ENCODE measurements around the gene PLAC8.
A peak's percentile ranks its signal among the peaks of the same experiment; 100 is the strongest.
"Not testable (repeated sequence)": the region's sequence is repeated elsewhere in the genome, so short reads cannot be mapped to it uniquely, and the experiment has no call there.

The PLAC8 gene

DNA sequence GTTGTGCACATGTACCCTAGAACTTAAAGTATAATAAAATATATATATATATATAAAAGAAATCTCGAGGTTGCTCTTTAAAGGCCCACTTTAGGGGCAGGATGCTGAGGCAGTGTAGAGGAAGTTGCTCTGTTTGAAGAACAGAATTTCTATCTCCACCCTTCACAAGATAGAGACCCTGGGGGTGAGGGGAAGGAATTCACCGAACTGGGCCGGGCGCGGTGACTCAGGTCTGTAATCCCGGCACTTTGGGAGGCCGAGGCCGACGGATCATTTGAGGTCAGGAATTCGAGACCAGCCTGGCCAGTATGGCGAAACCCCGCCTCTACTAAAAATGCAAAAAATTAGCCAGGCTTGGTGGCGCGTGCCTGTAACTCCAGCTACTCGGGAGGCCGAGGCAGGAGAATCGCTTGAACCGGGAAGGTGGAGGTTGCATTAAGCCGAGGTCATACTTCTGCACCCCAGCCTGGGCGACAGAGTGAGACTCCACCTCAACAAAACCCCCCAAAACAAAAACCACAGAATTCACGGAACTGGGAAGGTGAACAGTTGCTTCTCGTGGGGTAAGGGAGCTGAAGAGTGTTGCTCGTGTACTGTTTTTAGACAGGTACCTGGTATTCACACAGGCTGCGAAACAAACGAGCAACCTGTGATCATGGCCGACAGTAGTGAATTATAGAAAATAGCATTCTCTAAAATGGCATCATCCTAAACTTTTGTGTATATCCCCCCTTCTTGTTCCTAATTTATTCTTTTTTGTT lies 6.2 kb downstream of the PLAC8 start:
- Mint-ChIP-seq H3K4me1 (peaks cover 29% of the 10 kb centered on the region), H3K27me3 (no peaks in the 10 kb centered on the region), H3K27ac (peak overlapping the region; percentile 82), H3K36me3 (peaks cover 26% of the 10 kb centered on the region), H3K4me3 (peak overlapping the region; percentile 95), H3K9me3 (no peaks in the 10 kb centered on the region)
- ATAC-seq (ENCODE audit: low read depth), result no peak
- DNase-seq (ENCODE audit: low spot score in 2 of 2), result no peak

DNA sequence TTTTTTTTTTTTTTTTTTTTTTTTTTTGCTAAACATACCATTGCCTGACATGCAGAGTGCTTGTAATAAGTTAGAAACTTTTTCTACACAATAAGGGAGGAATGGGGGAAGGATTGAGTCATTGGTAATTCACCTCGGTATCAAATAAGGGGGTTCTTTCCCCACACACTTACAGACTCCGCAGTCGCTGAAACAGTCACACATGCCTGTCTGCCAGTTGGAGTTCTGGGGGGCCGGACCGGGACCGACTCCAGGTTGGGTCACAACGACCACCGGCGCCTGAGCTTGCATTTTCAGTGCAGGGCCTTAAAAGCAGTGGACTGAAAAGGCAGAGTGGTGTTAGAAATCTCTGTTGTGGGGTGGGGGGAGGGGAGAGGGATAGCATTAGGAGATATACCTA lies 6.9 kb downstream of the PLAC8 start:
- Mint-ChIP-seq H3K4me1 (peaks cover 29% of the 10 kb centered on the region), H3K27me3 (no peaks in the 10 kb centered on the region), H3K36me3 (peaks cover 29% of the 10 kb centered on the region), H3K9me3 (no peaks in the 10 kb centered on the region), H3K4me3 (peak overlapping the region; percentile 58), H3K27ac (peak overlapping the region; percentile 82)
- no peak for ATAC-seq (ENCODE audit: low read depth)
- DNase-seq (ENCODE audit: low spot score in 2 of 2), result no peak

DNA sequence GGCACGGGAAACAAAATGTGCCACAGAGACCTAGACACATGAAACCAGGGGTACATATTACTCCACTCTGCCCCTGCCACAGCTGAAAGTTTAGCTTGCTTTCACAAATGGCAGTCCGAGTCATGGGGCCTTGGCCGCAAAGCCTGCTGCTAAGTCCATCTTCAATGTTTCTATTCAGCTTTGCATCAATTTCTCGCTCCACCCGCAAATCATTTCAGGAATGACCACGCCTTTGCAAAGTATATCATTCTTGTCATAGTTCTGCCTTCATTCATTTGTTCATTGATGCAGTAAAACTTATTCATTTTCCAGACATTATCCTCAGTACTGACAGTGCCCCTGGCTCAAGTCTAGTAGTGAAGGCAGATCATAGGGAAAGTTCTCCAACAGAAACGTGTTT lies 9.5 kb downstream of the PLAC8 start:
- Mint-ChIP-seq H3K27me3 (no peaks in the 10 kb centered on the region), H3K9me3 (no peaks in the 10 kb centered on the region), H3K4me3 (no peak overlapping the region), H3K36me3 (peaks cover 44% of the 10 kb centered on the region), H3K27ac (peak overlapping the region; percentile 65), H3K4me1 (peaks cover 35% of the 10 kb centered on the region)
- DNase-seq (ENCODE audit: low spot score in 2 of 2), result no peak
- ATAC-seq (ENCODE audit: low read depth), result no peak

DNA sequence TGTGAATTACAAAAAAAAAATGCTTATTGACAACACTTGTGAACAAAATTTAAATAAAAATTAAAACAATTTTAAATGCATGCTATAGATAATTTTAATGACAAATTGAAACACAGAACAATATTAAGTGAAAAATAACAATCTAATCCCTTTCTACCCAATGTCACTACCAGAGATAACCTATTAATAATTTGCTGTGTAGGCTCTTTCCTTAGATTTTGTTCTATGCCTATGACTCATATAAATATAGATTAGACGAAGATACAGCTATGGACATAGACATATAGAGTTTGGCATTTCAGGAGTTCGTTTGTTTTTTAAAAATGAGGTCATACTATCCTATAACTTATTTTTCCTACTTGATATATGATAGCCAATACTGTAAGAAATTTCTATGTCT lies 18.1 kb downstream of the PLAC8 start:
- DNase-seq (ENCODE audit: low spot score in 2 of 2) (no peak), ATAC-seq (ENCODE audit: low read depth) (no peak)
- Mint-ChIP-seq H3K27me3 (no peaks in the 10 kb centered on the region), H3K36me3 (peaks cover 52% of the 10 kb centered on the region), H3K4me3 (no peak overlapping the region), H3K27ac (no peak overlapping the region), H3K9me3 (no peaks in the 10 kb centered on the region), H3K4me1 (peaks cover 31% of the 10 kb centered on the region)

DNA sequence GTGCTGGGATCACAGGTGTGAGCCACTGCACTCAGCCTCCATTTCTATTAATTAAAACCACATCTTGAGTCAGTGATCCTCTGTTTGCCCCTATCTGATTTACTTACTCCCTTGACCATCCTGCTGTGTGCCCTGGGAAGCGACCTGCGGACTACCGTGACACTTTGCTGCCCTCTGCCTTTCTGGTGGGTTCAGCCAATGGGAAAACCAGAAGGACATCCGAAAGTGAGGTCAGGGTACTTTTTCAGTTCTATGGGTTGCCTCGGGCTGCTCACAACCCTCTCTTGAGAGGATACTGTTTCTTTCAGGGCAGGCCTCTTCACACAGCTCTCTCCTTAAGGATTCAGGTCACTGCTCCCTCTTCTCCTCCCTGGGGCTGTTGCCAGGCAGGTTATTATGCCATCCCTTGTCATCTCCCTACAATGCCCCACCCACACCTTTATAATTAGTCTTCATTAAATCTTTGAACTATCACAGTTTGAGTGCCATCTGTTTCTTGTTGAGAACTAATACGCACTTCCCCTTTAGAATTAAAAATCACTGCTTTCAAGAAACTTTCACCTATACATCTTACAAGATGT lies 21.4 kb downstream of the PLAC8 start:
- Mint-ChIP-seq H3K4me1 (peaks cover 30% of the 10 kb centered on the region), H3K27ac (peak overlapping the region; percentile 76), H3K27me3 (no peaks in the 10 kb centered on the region), H3K9me3 (no peaks in the 10 kb centered on the region), H3K36me3 (peaks cover 56% of the 10 kb centered on the region), H3K4me3 (no peak overlapping the region)
- ATAC-seq (ENCODE audit: low read depth) (no peak), DNase-seq (ENCODE audit: low spot score in 2 of 2) (no peak)

DNA sequence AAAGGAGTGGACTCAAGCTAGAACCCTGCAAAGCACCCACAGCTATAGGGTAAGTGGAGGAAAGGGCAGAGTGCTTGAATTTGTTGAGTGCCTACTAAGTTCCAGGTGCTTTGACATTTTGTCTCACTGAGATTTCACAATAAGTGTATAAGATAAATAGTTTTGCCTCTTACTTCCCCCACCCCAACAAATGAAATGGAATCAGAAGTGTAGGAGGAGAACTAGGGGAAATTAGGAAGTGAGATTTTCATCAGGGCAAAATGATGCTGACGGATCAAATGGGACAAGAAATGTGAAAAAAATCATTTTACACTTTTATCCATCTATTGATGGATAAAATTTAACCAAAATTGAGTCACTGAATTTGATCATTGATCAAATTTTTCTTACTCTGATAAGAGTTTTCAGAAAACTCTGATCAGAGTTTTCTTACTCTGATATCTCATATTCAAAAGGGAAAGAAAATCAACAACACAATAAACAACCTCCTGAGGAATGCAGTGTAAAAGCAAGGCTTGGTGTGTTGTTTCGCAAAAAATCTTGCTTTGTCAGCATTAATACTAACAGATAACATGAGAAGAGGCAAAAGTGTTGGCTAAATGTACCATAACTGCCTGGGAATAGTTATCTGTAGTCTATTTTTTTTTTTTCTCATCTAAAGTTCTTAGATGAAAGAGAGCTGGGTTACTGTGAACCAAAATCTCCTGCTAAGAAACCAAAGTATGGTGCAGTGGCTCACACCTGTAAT lies 24.9 kb downstream of the PLAC8 start:
- Mint-ChIP-seq H3K9me3 (no peaks in the 10 kb centered on the region), H3K4me1 (peaks cover 30% of the 10 kb centered on the region), H3K36me3 (peaks cover 53% of the 10 kb centered on the region), H3K27me3 (no peaks in the 10 kb centered on the region), H3K27ac (peak overlapping the region; percentile 85), H3K4me3 (no peak overlapping the region)
- ATAC-seq (ENCODE audit: low read depth) (no peak), DNase-seq (ENCODE audit: low spot score in 2 of 2) (no peak)

DNA sequence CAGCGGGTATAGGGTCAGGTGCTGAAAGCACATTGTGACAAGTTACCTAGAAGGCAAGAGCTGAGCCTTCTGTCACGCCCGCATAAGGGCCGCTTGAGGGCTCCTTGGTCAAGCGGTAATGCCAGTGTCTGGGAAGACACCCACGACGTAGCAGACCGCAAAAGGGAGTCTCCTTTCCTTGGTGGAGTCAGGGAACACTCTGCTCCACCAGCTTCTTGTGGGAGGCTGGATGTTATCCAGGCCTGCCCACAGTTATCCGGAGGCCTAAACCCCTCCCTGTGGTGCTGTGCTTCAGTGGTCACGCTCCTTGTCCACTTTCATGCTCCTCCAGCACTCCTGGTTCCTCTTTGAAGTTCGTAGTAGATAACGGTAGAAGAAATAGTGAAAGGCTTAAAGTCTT lies 29.6 kb downstream of the PLAC8 start:
- H3K9me3 Mint-ChIP-seq; H3K4me3 Mint-ChIP-seq; DNase-seq (ENCODE audit: low spot score in 2 of 2); ATAC-seq (ENCODE audit: low read depth); H3K27me3 Mint-ChIP-seq: not testable (repeated sequence)
- Mint-ChIP-seq H3K4me1 (peaks cover 35% of the 10 kb centered on the region), H3K36me3 (peaks cover 30% of the 10 kb centered on the region), H3K27ac (peak overlapping the region; percentile 75)

DNA sequence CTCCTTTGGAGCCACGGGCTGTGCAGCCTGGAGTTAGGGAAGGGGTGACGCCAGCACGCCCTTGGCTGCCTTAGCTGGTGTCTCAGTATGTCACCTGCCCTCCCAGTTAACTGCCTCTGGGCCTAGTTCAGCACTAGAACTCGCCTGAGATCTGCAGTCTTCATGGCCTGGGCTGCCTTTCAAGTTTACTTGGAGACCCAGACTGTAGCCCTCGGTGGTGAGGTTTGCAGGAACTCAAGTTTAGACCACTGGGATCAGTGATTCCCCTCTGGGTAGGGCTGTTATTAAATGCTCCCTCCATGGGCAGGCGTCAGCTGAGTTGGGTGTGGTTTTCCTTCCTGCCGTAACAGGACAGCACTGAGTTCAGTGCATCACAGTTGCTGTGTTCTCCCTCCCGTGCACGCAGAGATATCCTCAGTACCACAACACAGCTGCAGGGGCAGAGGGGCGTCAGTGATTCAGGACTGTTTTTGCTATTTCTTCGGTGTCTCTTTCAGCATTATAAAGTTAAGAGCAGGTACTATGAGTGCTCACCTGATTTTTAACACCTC lies 30.5 kb downstream of the PLAC8 start:
- Mint-ChIP-seq H3K27me3 (no peaks in the 10 kb centered on the region), H3K4me3 (peak overlapping the region; percentile 54), H3K36me3 (peaks cover 24% of the 10 kb centered on the region), H3K27ac (peak overlapping the region; percentile 95), H3K9me3 (no peaks in the 10 kb centered on the region), H3K4me1 (peaks cover 33% of the 10 kb centered on the region)
- ATAC-seq (ENCODE audit: low read depth), result peak; percentile 96
- DNase-seq (ENCODE audit: low spot score in 2 of 2), result peak; percentile 38 to 58

DNA sequence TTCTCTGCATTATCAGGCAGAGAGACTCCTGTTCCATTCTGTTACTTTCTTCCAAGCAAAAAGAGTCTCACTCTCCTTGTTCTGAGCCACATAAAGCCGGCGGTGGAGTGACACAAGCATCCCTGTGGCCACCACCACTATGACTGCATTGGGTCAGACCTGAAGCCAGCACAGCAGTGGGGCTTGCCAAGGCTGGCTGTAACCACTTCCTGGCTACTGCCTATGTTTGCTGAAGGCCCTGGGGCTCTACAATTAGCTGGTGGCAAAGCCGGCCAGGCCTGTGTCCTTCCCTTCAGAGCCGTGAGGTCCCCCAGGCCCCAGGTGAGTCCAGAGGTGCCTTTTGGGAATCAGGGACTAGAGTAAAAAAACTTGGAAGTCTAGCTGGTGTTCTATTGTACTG lies 31.8 kb downstream of the PLAC8 start:
- Mint-ChIP-seq H3K4me3 (no peak overlapping the region), H3K27ac (peak overlapping the region; percentile 95), H3K36me3 (peaks cover 18% of the 10 kb centered on the region), H3K9me3 (no peaks in the 10 kb centered on the region), H3K27me3 (no peaks in the 10 kb centered on the region), H3K4me1 (peaks cover 27% of the 10 kb centered on the region)
- DNase-seq (ENCODE audit: low spot score in 2 of 2), result no peak
- no peak for ATAC-seq (ENCODE audit: low read depth)

DNA sequence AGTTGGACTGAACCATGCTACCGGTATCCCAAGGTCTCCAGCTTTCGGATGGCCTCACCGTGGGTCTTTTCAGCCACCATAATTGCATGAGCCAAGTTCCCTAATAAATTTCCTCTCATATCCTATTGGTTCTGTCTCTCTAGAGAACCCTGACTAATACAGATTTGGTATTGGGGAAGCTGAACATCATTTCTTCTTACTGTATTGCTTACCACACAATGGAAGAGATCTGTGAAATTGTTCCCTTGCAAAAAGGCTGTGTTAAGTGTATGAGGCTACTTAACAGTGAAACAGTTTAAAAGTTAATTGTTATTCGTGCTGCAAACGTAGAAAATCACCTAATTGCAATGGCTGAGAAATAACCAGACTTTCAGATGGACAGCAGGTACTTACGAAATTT lies 34.0 kb downstream of the PLAC8 start:
- ATAC-seq (ENCODE audit: low read depth), result no peak
- H3K27ac Mint-ChIP-seq, result peak overlapping the region; percentile 95

DNA sequence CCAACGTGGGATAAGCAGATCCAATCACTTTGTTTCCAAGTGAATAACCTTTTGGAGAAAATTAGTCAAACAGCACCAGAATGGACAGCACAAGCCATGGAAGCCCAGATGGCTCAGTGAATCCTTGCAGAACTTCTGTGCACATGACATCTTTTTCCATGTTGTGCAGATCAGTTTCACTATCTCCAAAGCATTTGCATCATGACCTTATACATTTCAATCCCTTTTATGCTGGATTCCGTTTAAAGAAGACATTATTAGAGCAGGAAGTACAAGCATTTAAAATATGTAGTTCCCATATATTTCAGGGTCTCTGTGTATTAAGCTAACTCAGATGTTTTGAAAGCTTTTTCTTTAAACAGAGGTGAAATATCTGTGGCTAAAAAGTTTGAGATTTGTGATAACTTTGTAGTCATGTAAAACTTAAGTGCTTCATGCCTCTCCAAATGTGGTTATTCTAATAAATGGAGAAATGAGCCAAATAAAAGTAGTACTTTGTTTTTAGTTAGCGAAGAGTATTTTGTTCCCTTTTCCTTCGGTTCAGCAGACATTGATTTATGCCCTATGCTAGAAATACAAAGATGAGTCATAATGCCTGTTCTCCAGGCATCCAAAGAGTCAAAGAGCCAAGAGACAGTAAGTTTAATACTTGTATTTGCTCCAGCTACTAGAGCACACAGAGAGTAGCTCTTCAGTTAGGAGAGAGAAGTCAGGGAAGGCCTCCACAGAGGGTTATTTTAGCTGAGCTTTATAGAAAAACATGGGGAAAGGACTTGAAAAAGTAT lies 39.0 kb downstream of the PLAC8 start:
- peaks cover 19% of the 10 kb centered on the region for H3K36me3 Mint-ChIP-seq
- DNase-seq (ENCODE audit: low spot score in 2 of 2) (no peak), ATAC-seq (ENCODE audit: low read depth) (peak; percentile 34)
- no peak overlapping the region for H3K4me3 Mint-ChIP-seq
- peaks cover 3% of the 10 kb centered on the region for H3K9me3 Mint-ChIP-seq
- H3K27ac Mint-ChIP-seq, result peak overlapping the region; percentile 68
- H3K27me3 Mint-ChIP-seq, result no peaks in the 10 kb centered on the region
- peaks cover 15% of the 10 kb centered on the region for H3K4me1 Mint-ChIP-seq

More for the DNA sequence above, 34.0 kb downstream of the PLAC8 start:
- no peak for DNase-seq (ENCODE audit: low spot score in 2 of 2)
- peaks cover 3% of the 10 kb centered on the region for H3K9me3 Mint-ChIP-seq
- H3K4me1 Mint-ChIP-seq, result peaks cover 37% of the 10 kb centered on the region
- no peaks in the 10 kb centered on the region for H3K27me3 Mint-ChIP-seq
- H3K4me3 Mint-ChIP-seq, result no peak overlapping the region
- H3K36me3 Mint-ChIP-seq, result peaks cover 21% of the 10 kb centered on the region

DNA sequence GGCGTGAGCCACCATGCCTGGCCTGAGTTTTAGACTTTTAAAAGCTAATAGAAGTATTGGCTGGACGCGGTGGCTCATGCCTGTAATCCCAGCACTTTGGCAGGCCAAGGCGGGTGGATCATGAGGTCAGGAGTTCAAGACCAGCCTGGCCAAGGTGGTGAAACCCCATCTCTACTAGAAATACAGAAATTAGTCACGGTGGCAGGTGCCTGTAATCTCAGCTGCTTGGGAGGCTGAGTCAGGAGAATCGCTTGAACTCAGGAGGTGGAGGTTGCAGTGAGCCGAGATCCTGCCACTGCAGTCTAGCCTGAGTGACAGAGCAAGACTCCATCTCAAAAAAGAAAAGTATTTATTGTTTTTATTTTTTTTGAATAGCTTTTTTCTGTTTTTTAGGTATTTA lies 39.7 kb downstream of the PLAC8 start:
- not testable (repeated sequence) for H3K27me3 Mint-ChIP-seq; H3K9me3 Mint-ChIP-seq; H3K4me3 Mint-ChIP-seq; DNase-seq (ENCODE audit: low spot score in 2 of 2); ATAC-seq (ENCODE audit: low read depth); H3K27ac Mint-ChIP-seq
- peaks cover 15% of the 10 kb centered on the region for H3K4me1 Mint-ChIP-seq
- H3K36me3 Mint-ChIP-seq, result peaks cover 25% of the 10 kb centered on the region

DNA sequence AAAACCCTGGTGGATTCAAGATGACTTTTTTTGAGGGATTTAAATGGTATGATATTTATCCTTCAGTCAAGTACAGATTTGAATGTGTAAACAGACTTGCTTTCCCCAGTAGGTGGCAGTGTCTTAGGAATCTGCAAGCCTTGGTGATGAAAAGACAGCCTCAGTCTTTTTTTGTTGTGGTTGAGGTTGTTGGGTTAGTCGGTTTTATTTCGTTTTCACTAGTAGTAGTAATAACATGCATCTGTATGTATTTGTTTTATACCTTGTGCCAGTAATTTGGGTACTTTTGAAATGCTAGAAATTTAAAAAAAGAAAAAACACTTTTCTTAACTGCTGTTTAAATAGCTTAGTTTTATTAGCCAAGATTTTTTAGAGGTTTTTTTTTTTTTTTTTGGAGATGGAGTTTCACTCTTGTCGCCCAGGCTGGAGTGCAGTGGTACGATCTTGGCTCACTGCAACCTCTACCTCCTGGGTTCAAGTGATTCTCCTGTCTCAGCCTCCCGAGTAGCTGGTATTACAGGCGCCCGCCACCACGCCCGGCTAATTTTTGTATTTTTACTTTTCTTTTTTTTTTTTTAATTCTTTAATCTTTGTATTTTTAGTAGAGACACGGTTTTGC lies 40.3 kb downstream of the PLAC8 start:
- no peak overlapping the region for H3K27ac Mint-ChIP-seq
- DNase-seq (ENCODE audit: low spot score in 2 of 2) (peak; percentile 39 to 70), ATAC-seq (ENCODE audit: low read depth) (peak; percentile 94)
- peaks cover 27% of the 10 kb centered on the region for H3K36me3 Mint-ChIP-seq
- peaks cover 3% of the 10 kb centered on the region for H3K9me3 Mint-ChIP-seq
- H3K4me3 Mint-ChIP-seq, result peak overlapping the region; percentile 32
- peaks cover 15% of the 10 kb centered on the region for H3K4me1 Mint-ChIP-seq
- no peaks in the 10 kb centered on the region for H3K27me3 Mint-ChIP-seq

Measured in memory B cell (primary cell).